Naive thymus-derived CD4-positive, alpha-beta T cell (primary cell): ENCODE measurements around the gene GORASP2. TPM values are rescaled to one million over a fixed set of nuclear protein-coding genes. Genes with fewer than 3 reads are reported as not detected.

Source experiments
- ATAC-seq: fragments of 150-1000 bp; cut with Tn5 transposase; 2 replicates; pipeline ENCODE4 v1.10.0; 2021; ENCODE audit warnings: mild to moderate bottlenecking, moderate library complexity
- CTCF ChIA-PET: fragments of 350-600 bp; sonication (Branson Sonifier 250); formaldehyde crosslinking; loops from one replicate; lab custom pipeline; 2021; ENCODE audit warnings: antibody characterized with exemption; lab: Charles Lee
- POLR2A ChIA-PET: fragments of 350-600 bp; sonication (Branson Sonifier 250); formaldehyde crosslinking; loops from one replicate; lab custom pipeline; 2021; ENCODE audit warnings: antibody characterized with exemption, inconsistent platforms; lab: Charles Lee
- DNase-seq, 9 donors: peaks; one replicate each; pipeline versions ENCODE4 v3.0.0 to v3.0.0-alpha.2; 2020 to 2022; ENCODE audit warnings: mixed read lengths in 1 of 9
- H3K27ac ChIP-seq: one replicate; pipeline ENCODE4 v1.7.0; 2013; ENCODE audit warnings: mild to moderate bottlenecking, low read depth, low read length, moderate library complexity
- H3K27me3 ChIP-seq, 2 donors: one replicate each; pipeline ENCODE4 v1.7.0; 2013; ENCODE audit warnings: low read length in 2 of 2, mild to moderate bottlenecking in 2 of 2, moderate library complexity in 2 of 2; ENCODE audit not compliant: control insufficient read depth in 2 of 2, insufficient read depth in 2 of 2
- H3K36me3 ChIP-seq, 3 experiments: 1 replicate in 2 of 3; 2 replicates in 1 of 3; pipeline ENCODE4 v1.7.0; 2013; ENCODE audit warnings: low read length in 3 of 3, mild to moderate bottlenecking in 3 of 3, moderate library complexity in 1 of 3; ENCODE audit not compliant: insufficient read depth in 3 of 3, control insufficient read depth in 2 of 3
- H3K4me1 ChIP-seq, 2 donors: one replicate each; pipeline ENCODE4 v1.7.0; 2013; ENCODE audit warnings: low read length in 2 of 2, mild to moderate bottlenecking in 2 of 2, moderate library complexity in 1 of 2; ENCODE audit not compliant: control insufficient read depth in 2 of 2, insufficient read depth in 2 of 2
- H3K4me3 ChIP-seq: 2 replicates; pipeline ENCODE4 v1.7.0; 2013; ENCODE audit warnings: mild to moderate bottlenecking, low read length
- H3K9me3 ChIP-seq, 3 experiments: 1 replicate in 2 of 3; 2 replicates in 1 of 3; pipeline ENCODE4 v1.7.0; 2013; ENCODE audit warnings: low read length in 3 of 3; ENCODE audit not compliant: control insufficient read depth in 2 of 3
- H3K27ac Mint-ChIP-seq, 9 donors: one replicate each; pipeline ENCODE4 v1.8.0; 2020 to 2022; ENCODE audit warnings: mixed read lengths in 9 of 9, mild to moderate bottlenecking in 8 of 9, moderate library complexity in 5 of 9, inconsistent platforms in 2 of 9
- H3K27me3 Mint-ChIP-seq, 5 donors: one replicate each; pipeline ENCODE4 v1.8.0; 2021 to 2022; ENCODE audit warnings: mixed read lengths in 5 of 5, mild to moderate bottlenecking in 1 of 5
- H3K36me3 Mint-ChIP-seq, 5 donors: one replicate each; pipeline ENCODE4 v1.8.0; 2020 to 2022; ENCODE audit warnings: mixed read lengths in 5 of 5, mild to moderate bottlenecking in 3 of 5, inconsistent platforms in 1 of 5
- H3K4me1 Mint-ChIP-seq, 7 donors: one replicate each; pipeline ENCODE4 v1.8.0; 2020 to 2022; ENCODE audit warnings: mixed read lengths in 7 of 7, mild to moderate bottlenecking in 3 of 7, inconsistent platforms in 1 of 7
- H3K4me3 Mint-ChIP-seq, 10 donors: one replicate each; pipeline ENCODE4 v1.8.0; 2020 to 2022; ENCODE audit warnings: mild to moderate bottlenecking in 10 of 10, mixed read lengths in 10 of 10, moderate library complexity in 6 of 10, inconsistent platforms in 2 of 10
- H3K9me3 Mint-ChIP-seq, 11 donors: one replicate each; pipeline ENCODE4 v1.8.0; 2020 to 2022; ENCODE audit warnings: mixed read lengths in 11 of 11, mild to moderate bottlenecking in 4 of 11, inconsistent platforms in 1 of 11, moderate library complexity in 1 of 11
- intact Hi-C, 2 donors: fragments of 100-400 bp; cut with micrococcal nuclease; formaldehyde crosslinking; loops; one replicate each; pipeline ENCODE4 v1.15.1; 2023
- polyA plus RNA-seq, 2 donors: library from polyadenylated mRNA; unstranded; fragments of 300-500 nt; fragmentation: Illumina TruSeq; gene quantifications; one replicate each; pipeline ENCODE4 v1.2.3, GENCODE V29; 2021
- total RNA-seq, 6 experiments: library from RNA in 5 of 6; stranded (reverse) in 5 of 6; gene quantifications; 1 replicate in 5 of 6; 2 replicates in 1 of 6; pipeline ENCODE4 v1.2.3 and lab custom pipeline; 2021 to 2026

The GORASP2 gene
- total and polyA plus RNA-seq, 7 experiments from 2014 or later = 65.2 to 104 (median 77.2) TPM

GRCh38 chr2:170974304-170974993 is 45.4 kb downstream of the GORASP2 start:
- POLR2A ChIA-PET = interaction anchor here (0.9 to 3.8 kb wide), 6 partner anchors 33 to 459 kb away, joined by 3 to 32 read pairs (median 8); partner anchors contain the start of genes DCAF17 and METTL8
- intact Hi-C loops = loop anchor here in 1 of 2 donors (5.0 kb wide), 1 partner anchor 273 kb away; no protein-coding TSS in a partner anchor
- no peak for DNase-seq

GRCh38 chr2:170975127-170975942 is 46.3 kb downstream of the GORASP2 start:
- H3K27ac ChIP-seq = no peak overlapping the region
- ATAC-seq (no peak), DNase-seq (no peak)
- ChIA-PET CTCF (interaction anchor here (0.7 to 5.6 kb wide), 10 partner anchors 47 to 442 kb away, joined by 3 to 56 read pairs (median 4); partner anchors contain the start of gene GORASP2), POLR2A (interaction anchor here (0.9 to 3.8 kb wide), 6 partner anchors 33 to 458 kb away, joined by 3 to 32 read pairs (median 8); partner anchors contain the start of genes DCAF17 and METTL8)
- no peaks in the 10 kb centered on the region for H3K36me3 ChIP-seq
- Mint-ChIP-seq H3K9me3 (no peaks in the 10 kb centered on the region), H3K27ac (peak overlapping the region in 7 of 9 donors; percentile 19 to 63 (median 44)), H3K4me3 (peak overlapping the region in 4 of 10 donors; percentile 5 to 74 (median 44)), H3K4me1 (peaks cover 5 to 20% (median 10%) of the 10 kb centered on the region in 7 donors), H3K36me3 (no peaks in the 10 kb centered on the region), H3K27me3 (no peaks in the 10 kb centered on the region)
- intact Hi-C loops = loop anchor here in 1 of 2 donors (5.0 kb wide), 1 partner anchor 127 kb away; no protein-coding TSS in a partner anchor
- H3K27me3 ChIP-seq = no peaks in the 10 kb centered on the region
- H3K4me1 ChIP-seq = peaks cover 4 to 11% of the 10 kb centered on the region in 2 donors
- H3K4me3 ChIP-seq = no peak overlapping the region
- no peaks in the 10 kb centered on the region for H3K9me3 ChIP-seq

More at GRCh38 chr2:170974304-170974993, 45.4 kb downstream of the GORASP2 start:
- peaks cover 5 to 20% (median 10%) of the 10 kb centered on the region in 7 donors for H3K4me1 Mint-ChIP-seq
- peak overlapping the region; percentile 29 to 86 (median 75) for H3K27ac Mint-ChIP-seq
- CTCF ChIA-PET = interaction anchor here (0.5 to 5.6 kb wide), 11 partner anchors 37 to 443 kb away, joined by 3 to 56 read pairs (median 4); partner anchors contain the start of gene GORASP2
- H3K4me3 Mint-ChIP-seq = peak overlapping the region; percentile 51 to 80 (median 74)
- H3K4me1 ChIP-seq = peaks cover 4 to 11% of the 10 kb centered on the region in 2 donors
- no peaks in the 10 kb centered on the region for H3K36me3 Mint-ChIP-seq
- H3K9me3 ChIP-seq = no peaks in the 10 kb centered on the region
- no peaks in the 10 kb centered on the region for H3K27me3 Mint-ChIP-seq
- peak overlapping the region; percentile 84 for H3K4me3 ChIP-seq
- H3K27me3 ChIP-seq = no peaks in the 10 kb centered on the region
- peaks cover 0 to 2% (median 0%) of the 10 kb centered on the region in 11 donors for H3K9me3 Mint-ChIP-seq
- ATAC-seq = no peak
- no peaks in the 10 kb centered on the region for H3K36me3 ChIP-seq
- peak overlapping the region; percentile 63 for H3K27ac ChIP-seq

- ChIA-PET POLR2A (no interaction called here), CTCF (interaction anchor here (1.4 to 5.6 kb wide), 5 partner anchors 108 to 441 kb away, joined by 3 to 56 read pairs (median 11); no protein-coding TSS in a partner anchor)
- ATAC-seq = no peak
- Histone ChIP-seq H3K9me3 (no peaks in the 10 kb centered on the region), H3K27me3 (no peaks in the 10 kb centered on the region), H3K36me3 (no peaks in the 10 kb centered on the region), H3K27ac (no peak overlapping the region), H3K4me3 (no peak overlapping the region), H3K4me1 (peaks cover 4 to 11% of the 10 kb centered on the region in 2 donors)
- Mint-ChIP-seq H3K4me1 (peaks cover 5 to 20% (median 10%) of the 10 kb centered on the region in 7 donors), H3K27me3 (no peaks in the 10 kb centered on the region), H3K36me3 (no peaks in the 10 kb centered on the region), H3K27ac (no peak overlapping the region), H3K4me3 (no peak overlapping the region), H3K9me3 (no peaks in the 10 kb centered on the region)
- intact Hi-C loops = loop anchor here in 1 of 2 donors (5.0 kb wide), 1 partner anchor 126 kb away; no protein-coding TSS in a partner anchor
- no peak for DNase-seq
Observed at GRCh38 chr2:170975943-170976270, 46.9 kb downstream of the GORASP2 start.

- CTCF ChIA-PET = interaction anchor here (1.0 to 1.5 kb wide), 3 partner anchors 11 to 430 kb away, joined by 3 read pairs; no protein-coding TSS in a partner anchor
- peaks cover 0 to 2% (median 0%) of the 10 kb centered on the region in 3 experiments for H3K36me3 ChIP-seq
- Mint-ChIP-seq H3K4me3 (no peak overlapping the region), H3K27me3 (no peaks in the 10 kb centered on the region), H3K36me3 (peaks cover 0 to 9% (median 4%) of the 10 kb centered on the region in 5 donors), H3K9me3 (no peaks in the 10 kb centered on the region), H3K4me1 (peaks cover 0 to 5% (median 0%) of the 10 kb centered on the region in 7 donors), H3K27ac (peak overlapping the region in 5 of 9 donors; percentile 6 to 71 (median 39))
- no peak overlapping the region for H3K27ac ChIP-seq
- ATAC-seq (no peak), DNase-seq (no peak)
- H3K4me1 ChIP-seq = no peaks in the 10 kb centered on the region
- intact Hi-C loops = no loop called here
- no peak overlapping the region for H3K4me3 ChIP-seq
- no peaks in the 10 kb centered on the region for H3K9me3 ChIP-seq
- POLR2A ChIA-PET = interaction anchor here (0.6 to 0.7 kb wide), 3 partner anchors 8 to 104 kb away, joined by 3 read pairs; no protein-coding TSS in a partner anchor
- H3K27me3 ChIP-seq = no peaks in the 10 kb centered on the region
Observed at GRCh38 chr2:170984079-170984478, 55.0 kb downstream of the GORASP2 start.

GRCh38 chr2:170985407-170985806 is 56.4 kb downstream of the GORASP2 start:
- DNase-seq (no peak), ATAC-seq (no peak)
- no peaks in the 10 kb centered on the region for H3K9me3 Mint-ChIP-seq
- H3K36me3 Mint-ChIP-seq = peaks cover 0 to 13% (median 4%) of the 10 kb centered on the region in 5 donors
- H3K27ac Mint-ChIP-seq = peak overlapping the region in 3 of 9 donors; percentile 3 to 22 (median 13)
- peaks cover 0 to 5% (median 0%) of the 10 kb centered on the region in 7 donors for H3K4me1 Mint-ChIP-seq
- Histone ChIP-seq H3K4me3 (no peak overlapping the region), H3K9me3 (no peaks in the 10 kb centered on the region), H3K27ac (no peak overlapping the region), H3K4me1 (no peaks in the 10 kb centered on the region), H3K36me3 (peaks cover 0 to 2% (median 0%) of the 10 kb centered on the region in 3 experiments), H3K27me3 (no peaks in the 10 kb centered on the region)
- no peak overlapping the region for H3K4me3 Mint-ChIP-seq
- no peaks in the 10 kb centered on the region for H3K27me3 Mint-ChIP-seq
- intact Hi-C loops = no loop called here
- ChIA-PET POLR2A (no interaction called here), CTCF (interaction anchor here (1.5 kb wide), 1 partner anchor 428 kb away, joined by 3 read pairs; no protein-coding TSS in a partner anchor)
